G401 (cell line): ENCODE measurements around the gene SAMD3. TPM values are rescaled to one million over a fixed set of nuclear protein-coding genes. Genes with fewer than 3 reads are reported as not detected.

Experiments used
- DNase-seq: peaks from one replicate; pipeline ENCODE4 v3.0.0-alpha.2; 2015; ENCODE audit warnings: low spot score
- in situ Hi-C: cut with HindIII; loops from 2 replicates; pipeline ENCODE4 v1.10.0; 2016; ENCODE audit warnings: low sequenced_read_pairs, mixed read lengths
- total RNA-seq: library from RNA; depleted of rRNA; stranded (reverse); fragments of >200 nt; shearing (Covaris generic); gene quantifications from 2 replicates; pipeline ENCODE4 v1.2.3, GENCODE V29; 2014; rRNA removed

Gene SAMD3
- total RNA-seq, 1 experiment from 2014 or later: not detected

DNA sequence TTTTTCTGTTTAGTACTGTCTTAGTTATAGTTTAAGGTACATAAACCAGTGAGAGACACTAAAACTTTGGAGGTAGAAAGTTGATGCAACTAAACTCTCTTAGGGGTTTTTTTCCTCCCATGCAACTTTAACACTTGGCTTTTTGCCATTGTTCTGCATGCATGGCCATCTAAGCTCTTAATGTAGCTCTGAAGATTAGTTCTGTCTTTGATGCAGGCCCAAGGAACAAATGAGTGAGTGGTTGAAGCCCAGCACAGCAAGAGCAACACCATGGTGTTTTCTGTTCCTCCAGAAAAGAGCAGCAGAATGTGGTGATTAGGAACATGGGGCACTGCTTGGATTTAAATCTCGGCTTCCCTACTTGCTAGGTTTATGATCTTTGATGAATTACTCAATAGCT, 115.0 kb downstream of the SAMD3 start:
- in situ Hi-C loops: no loop called here
- no peak for DNase-seq

GRCh38 chr6:130105996-130106704, 116.6 kb downstream of the SAMD3 start:
- in situ Hi-C loops: no loop called here
- DNase-seq: no peak

- no peak for DNase-seq
- in situ Hi-C loops: no loop called here
Measured at GRCh38 chr6:130099119-130099518, 123.6 kb downstream of the SAMD3 start.

DNA sequence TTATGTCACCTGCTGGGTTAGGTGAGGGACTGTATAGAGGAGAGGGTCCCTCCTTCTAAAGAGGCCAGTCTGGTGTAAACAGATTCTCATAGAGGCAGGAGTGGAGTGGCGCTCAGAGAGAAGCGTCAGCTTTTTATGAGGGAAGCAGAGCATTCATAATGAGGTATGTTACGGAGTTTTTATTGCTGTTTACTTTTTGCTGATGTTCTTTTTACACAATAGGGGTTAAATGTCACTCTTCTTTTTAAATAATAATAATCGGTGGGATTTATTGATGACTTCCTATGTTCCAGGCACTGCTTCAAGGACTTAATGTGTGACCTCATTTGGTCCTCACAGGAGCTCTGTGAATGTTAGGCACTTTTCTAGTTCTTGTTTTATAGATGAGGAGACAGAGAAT, 124.4 kb downstream of the SAMD3 start:
- in situ Hi-C loops: no loop called here
- no peak for DNase-seq

Other genes starting within 250 kb of the SAMD3 start
- gene L3MBTL3, start 204.4 kb downstream of the SAMD3 start, total RNA-seq: 28.5 and 54.6 TPM in 2 replicates
- not detected in 2 replicates for gene TMEM200A, start 143.1 kb upstream of the SAMD3 start, total RNA-seq